Activated T-cell treated with anti-CD3 and anti-CD28 coated beads, Interleukin-2, amount 50 U/mL, for 1 hour (primary cell): Measurements from ENCODE around the gene COLEC12.

Experiments
- DNase-seq: peaks from one replicate; pipeline ENCODE4 v3.0.0-alpha.2; 2020

The COLEC12 gene

DNA sequence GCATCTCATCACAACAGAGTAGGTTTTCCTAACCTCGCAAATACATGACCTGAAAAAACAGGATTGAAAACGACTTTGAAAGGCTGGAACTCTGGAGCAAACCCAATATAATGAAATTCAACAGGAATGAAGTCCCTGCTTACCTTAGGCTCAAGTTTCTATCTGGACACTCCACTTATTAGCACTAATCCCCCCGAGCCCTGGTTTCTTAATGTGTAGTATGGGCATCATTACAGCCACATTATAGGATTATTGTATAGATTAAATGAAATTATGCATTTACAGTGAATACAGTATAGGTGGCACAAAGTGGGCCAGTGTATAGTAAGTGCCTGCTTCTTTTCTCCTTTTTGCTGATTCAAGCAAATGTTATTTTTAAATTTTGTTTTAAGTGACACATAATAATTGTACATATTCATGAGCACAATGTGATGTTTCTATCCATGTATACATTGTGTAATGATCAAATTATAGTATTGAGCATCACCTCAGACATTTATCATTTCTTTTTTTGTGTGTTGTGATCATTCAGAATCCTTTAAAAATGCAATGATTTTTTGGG lies 118.0 kb downstream of the COLEC12 start:
- DNase-seq = no peak

DNA sequence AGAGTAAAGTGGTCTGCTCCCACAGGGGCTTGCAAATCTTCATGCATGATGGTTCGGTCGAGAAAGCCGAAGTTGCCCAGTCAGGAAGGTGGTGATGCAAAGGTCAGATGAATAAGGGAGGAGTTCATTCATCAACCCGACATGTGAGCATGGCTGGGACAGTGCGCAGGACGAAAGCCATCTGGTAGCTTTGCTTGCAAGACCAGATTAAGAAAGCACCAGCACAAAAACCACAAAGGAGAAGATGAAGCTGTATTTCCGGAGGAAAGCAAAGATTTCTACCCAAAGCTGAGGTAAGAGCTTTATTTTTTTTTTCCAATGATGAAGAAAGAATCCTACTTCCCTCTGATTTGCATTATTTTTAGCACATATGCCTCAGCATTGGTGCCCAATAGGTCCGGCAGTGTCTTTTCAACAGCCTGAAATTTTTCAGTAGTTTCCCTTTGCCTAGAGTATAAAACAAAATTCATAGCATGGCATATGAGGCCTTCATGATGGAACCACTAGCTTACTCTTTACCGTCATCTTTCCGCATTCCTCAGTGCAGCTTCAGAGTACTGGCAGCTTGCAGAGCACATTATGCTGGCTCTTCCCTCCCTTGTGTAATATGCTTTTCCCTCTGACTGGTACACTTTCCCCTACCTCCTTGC lies 120.7 kb downstream of the COLEC12 start:
- DNase-seq = no peak

- no peak for DNase-seq
Observed at GRCh38 chr18:378079-378478, 122.4 kb downstream of the COLEC12 start.

DNA sequence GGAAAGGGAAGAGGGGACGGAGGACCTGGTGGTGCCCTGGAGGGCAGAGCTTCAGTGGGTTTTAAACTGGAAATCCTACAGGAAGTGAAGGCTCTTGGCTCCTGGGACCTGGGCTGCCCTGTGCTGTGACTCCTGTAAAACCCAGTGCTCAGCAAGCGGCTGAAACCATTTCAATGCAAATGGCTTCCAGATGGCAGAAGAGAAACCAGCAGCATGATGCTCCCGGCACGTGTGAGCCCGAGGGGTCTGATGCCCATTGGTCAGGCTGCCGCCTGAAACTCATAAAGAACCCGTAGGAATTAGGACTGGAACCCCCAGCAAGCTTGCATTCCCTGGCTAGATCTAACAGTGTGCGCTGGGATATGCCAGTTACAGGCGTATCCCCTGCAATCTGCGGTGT lies 123.4 kb downstream of the COLEC12 start:
- DNase-seq = no peak

- DNase-seq = no peak
Observed at GRCh38 chr18:376311-376710, 124.2 kb downstream of the COLEC12 start.

- no peak for DNase-seq
Observed at GRCh38 chr18:374721-375168, 125.8 kb downstream of the COLEC12 start.

DNA sequence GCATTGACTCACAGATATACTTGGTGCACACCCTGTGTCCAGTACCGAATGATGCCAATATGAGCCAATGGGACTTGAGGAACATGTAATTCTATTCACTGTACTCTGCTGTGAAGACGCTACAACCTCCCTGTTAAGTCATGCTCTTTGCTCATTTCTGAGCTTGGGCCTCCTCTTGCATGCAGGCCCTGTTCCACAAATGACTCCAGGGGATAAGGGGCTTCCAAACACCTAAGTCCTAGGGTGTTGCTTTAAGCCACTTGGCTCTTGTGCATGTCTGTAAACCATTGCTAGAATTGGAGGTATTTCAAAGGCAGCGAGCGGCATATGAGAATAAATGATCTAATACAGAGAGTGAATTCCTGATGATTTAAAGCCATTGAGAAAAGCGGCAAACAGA lies 126.7 kb downstream of the COLEC12 start:
- DNase-seq = no peak

DNA sequence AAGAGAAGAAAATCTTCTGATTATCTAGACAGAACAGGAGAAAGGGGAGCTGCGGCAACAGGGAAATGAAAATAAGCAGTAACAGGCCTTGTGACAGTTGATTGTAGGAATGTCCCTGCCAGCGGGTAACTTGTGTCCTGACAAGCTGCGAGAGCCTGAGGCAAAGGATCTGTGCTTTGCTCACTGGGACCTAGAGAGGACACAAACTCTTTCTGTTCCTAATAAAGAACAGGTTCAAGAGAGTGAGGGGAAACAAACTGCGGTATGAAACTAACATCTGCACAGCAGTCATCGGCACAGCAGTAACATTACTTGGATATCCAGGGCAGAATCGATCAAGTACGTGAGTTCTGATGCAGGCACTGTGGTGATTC lies 128.9 kb downstream of the COLEC12 start:
- no peak for DNase-seq

- no peak for DNase-seq
Observed at GRCh38 chr18:370751-371608, 129.5 kb downstream of the COLEC12 start.

DNA sequence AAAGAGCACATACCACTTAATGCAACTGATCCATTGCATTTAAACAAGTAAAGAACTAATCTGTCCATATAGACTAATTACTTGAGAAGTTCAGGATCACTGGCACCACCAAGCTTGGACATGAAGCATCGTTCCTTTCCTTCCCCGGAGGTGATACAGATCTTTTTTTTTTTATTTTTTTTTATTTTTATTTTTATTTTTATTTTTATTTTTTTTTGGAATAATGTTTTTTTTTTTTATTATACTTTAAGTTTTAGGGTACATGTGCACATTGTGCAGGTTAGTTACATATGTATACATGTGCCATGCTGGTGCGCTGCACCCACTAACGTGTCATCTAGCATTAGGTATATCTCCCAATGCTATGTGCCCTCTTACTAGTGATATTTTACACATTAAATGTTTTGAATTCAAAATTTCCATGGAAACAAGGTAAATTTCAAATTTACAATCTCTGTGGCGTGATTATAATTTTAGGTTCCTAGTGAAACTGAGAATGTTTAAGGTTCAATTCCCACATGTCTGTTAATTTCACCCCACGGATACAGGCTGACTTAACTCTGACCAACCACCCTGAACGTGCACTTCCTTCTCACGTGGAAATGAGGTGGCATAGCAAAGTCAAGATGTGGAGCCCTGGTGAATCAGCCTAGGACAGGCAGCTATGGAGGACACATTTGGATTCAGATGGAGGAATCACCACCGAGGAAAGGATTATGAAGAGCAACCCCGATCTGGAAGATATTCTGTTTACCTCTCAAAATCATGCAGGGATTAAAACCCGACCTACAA lies 131.1 kb downstream of the COLEC12 start:
- DNase-seq = no peak

- no peak for DNase-seq
Observed at GRCh38 chr18:366466-367061, 133.9 kb downstream of the COLEC12 start.

- DNase-seq = no peak
Observed at GRCh38 chr18:365651-366050, 134.8 kb downstream of the COLEC12 start.

DNA sequence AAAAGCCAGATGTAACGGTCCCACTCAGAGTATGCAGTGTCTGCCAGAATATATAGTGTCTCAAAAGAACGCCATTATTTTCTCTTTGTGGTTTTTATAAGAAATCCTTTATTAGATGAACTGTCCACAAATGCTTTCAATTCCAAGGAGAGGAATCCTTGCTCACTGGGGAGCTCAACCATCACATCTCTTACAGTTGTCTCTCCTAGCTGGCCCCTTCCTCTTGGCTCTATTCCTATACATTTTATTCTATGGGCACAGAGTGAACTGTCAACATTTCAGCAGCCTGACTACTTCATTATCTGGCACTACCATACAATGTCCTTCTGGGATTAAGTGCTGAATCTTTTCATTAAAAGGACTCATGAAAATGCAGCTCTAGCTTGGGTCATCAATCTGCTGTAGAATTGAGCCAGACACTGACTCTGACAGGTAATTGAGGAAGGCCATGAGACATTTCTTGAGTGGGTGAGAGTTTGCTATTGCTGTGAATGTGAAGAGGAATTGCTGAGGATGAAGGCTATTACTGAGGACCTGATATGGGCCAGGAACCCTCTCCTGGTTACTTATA lies 136.2 kb downstream of the COLEC12 start:
- no peak for DNase-seq

- no peak for DNase-seq
Observed at GRCh38 chr18:363301-364085, 137.0 kb downstream of the COLEC12 start.

DNA sequence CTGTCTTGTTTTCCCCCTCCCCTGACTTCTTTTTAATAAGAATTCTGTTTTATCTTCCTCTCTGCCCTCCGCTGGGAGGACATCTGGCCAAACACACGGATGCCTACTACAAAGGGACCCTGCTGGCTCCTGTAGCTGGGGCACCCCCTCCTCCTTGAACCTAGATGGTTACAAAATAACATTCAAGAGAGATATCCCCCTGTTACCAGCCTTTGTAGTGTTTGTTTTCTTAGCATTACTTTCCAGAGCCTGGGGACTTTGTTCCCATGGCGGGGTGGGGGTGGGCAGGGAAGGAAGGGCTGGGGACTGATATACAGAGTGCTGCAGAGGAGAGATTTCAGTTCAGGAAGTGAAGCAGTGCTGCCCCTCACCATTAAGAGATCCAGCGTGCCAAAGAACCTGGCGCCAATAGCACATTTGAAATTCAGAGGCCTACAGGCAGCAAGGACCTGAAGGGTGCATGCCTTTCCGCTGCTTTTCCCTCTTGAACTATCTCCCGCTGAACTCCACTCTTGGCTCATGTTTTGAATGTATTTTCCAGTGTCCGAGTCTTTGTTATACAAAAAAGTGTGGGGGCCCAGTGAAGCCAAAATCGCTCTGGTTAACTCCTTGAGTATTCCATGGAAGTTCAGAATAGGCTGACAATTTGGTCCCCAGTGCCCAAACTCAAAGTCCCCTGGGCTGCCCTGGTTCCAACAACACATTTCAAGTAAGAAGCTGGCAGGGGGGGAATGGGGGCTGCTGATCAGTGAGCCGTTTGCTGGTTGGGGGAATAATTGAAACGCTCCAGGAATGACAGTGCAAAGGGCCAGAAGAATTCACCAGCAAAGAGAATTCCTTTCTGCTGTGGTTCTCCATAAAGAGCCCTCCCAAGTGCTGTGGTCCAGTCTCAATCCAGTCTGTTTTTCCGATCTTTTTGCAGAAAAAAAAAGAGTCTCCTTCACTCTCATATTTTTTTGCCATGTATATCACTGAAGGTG lies 137.9 kb downstream of the COLEC12 start:
- DNase-seq = no peak

GRCh38 chr18:361941-362310 lies 138.6 kb downstream of the COLEC12 start:
- no peak for DNase-seq

DNA sequence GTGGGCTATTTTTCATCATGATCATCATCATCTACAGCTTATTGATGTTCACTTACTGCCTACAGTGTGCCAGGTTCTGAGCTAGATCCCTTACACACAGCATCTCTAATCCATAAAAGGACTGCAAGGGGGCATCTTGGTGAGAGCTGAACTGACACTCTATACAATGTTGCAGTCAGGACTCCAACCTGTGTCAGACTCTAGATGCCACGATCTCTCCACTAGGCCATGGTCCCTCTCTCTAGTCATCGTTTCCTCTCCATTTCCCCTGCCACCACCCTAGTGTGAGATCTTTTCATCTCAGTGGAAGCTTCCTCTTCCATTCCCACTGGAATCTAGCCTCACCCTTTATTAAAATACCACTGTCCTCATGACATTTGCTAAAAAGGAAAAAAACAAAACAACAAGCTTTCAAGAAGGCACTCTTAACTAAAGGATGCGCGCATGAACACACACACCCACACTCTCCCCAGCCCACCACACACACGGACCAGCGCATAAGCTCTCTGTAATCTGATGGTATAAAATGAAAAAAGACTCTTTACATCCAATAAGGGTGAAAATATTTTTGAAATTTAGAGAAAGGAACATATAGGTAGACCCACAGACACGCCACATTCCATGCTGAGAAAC lies 139.3 kb downstream of the COLEC12 start:
- no peak for DNase-seq

GRCh38 chr18:360676-361075 lies 139.8 kb downstream of the COLEC12 start:
- no peak for DNase-seq

DNA sequence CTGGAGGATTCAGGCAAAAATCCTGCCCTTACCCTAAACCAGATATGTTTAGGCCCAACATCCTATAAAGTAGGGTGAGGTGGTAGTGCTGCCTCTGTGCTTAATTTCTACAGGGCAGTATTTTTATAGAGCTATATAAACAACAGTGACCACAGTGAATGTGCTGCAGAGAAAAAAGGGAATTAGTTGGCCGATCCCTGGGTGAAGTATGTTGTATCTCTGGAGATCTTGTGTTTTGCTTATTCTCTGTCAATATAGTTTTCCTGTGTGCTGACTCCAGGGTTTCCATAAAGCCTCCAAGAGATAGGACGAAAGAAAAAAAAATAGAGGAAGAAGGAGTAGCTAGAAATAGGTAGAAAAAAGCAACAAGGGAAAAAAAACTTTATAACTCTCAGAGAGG lies 143.7 kb downstream of the COLEC12 start:
- DNase-seq = no peak

DNA sequence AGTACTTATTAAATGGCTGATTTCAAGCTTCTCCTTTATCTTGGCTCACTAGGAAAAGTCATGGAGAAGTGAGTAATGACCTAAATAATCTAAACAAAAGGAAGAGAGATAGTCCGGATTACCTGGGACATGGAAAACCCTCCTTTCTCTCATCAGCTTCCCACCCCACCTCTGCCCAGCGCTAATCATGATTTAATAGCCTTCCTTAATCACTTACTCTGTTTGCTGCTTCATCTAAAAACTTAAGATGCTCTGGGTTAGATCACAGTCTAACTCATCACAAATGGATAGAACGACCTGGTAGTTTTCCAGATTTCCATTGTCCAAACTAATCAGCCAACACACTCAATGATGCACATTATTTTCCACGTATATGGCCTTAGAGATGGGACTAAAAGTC lies 144.8 kb downstream of the COLEC12 start:
- DNase-seq = no peak
